Lower leg skin (tissue), 3 donors: ENCODE results near the gene FOSL1.

ENCODE experiments used
- POLR2A ChIP-seq, 2 donors: fragments of 450-650 bp; IDR thresholded peaks; one replicate each; pipeline ENCODE4 v1.6.1; 2016 to 2017; ENCODE audit warnings: antibody characterized with exemption in 2 of 2, mild to moderate bottlenecking in 1 of 2, moderate library complexity in 1 of 2
- TF ChIP-seq, protein P1 (sequence below), 3 donors: fragments of 450-650 bp; IDR thresholded peaks; one replicate each; pipeline ENCODE4 v1.5.1; 2016; ENCODE audit warnings: antibody characterized with exemption in 3 of 3, mild to moderate bottlenecking in 3 of 3, moderate library complexity in 2 of 3

DNA sequence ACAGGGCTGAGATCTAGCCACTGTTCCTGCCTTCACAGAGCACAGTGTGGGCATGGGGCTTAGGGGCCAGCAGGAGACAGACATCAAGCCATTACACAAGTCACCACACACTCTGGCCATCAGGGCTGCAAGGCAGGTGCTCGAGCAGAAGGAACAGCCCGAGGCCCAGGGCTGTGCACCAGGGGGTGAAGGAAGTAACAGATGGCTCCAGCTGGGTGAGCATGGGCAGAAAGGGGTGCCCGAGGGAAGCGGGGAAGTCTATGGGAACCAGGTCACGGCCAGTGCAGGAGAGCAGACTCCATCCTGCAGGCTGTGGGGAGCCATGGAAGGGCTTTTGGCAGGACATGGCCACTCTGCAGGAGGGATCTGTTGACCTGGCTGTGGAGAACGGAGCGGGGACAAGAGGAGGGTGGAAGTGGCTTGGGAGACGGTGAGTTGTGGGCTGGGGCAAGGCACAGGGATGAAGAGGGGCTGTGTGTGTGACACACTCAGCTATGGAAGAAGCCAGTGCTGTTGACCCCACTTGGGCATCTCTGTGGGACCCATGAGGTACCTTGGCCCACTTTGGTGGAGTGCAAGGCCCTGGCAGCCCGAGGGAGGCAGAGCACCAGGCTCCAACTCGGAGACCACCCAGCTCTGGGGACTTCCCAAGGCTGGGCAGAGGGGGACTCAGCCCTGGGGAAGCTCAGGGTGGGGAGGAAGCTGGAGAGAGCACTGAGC lies 15.1 kb upstream of the FOSL1 start:
- TF ChIP-seq POLR2A (IDR thresholded peaks at IDR 0.05), result no peak
- TF ChIP-seq, protein P1, sequence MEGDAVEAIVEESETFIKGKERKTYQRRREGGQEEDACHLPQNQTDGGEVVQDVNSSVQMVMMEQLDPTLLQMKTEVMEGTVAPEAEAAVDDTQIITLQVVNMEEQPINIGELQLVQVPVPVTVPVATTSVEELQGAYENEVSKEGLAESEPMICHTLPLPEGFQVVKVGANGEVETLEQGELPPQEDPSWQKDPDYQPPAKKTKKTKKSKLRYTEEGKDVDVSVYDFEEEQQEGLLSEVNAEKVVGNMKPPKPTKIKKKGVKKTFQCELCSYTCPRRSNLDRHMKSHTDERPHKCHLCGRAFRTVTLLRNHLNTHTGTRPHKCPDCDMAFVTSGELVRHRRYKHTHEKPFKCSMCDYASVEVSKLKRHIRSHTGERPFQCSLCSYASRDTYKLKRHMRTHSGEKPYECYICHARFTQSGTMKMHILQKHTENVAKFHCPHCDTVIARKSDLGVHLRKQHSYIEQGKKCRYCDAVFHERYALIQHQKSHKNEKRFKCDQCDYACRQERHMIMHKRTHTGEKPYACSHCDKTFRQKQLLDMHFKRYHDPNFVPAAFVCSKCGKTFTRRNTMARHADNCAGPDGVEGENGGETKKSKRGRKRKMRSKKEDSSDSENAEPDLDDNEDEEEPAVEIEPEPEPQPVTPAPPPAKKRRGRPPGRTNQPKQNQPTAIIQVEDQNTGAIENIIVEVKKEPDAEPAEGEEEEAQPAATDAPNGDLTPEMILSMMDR (IDR thresholded peaks at IDR 0.05), result no peak
